ENCODE measurements around the gene NGFR.

The NGFR gene, protein sequence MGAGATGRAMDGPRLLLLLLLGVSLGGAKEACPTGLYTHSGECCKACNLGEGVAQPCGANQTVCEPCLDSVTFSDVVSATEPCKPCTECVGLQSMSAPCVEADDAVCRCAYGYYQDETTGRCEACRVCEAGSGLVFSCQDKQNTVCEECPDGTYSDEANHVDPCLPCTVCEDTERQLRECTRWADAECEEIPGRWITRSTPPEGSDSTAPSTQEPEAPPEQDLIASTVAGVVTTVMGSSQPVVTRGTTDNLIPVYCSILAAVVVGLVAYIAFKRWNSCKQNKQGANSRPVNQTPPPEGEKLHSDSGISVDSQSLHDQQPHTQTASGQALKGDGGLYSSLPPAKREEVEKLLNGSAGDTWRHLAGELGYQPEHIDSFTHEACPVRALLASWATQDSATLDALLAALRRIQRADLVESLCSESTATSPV

GRCh38 chr17:49494986-49495841, at the start of gene NGFR:
Gene NGFR (plus strand): TSS chr17:49495293. CDS start chr17:49495418, 125 bp downstream.
- peak; percentile 25 to 45 for DNase-seq (ENCODE audit: low read depth in 2 of 2)

GRCh38 chr17:49445591-49445990, 49.5 kb upstream of the NGFR start:
- no peak for DNase-seq (ENCODE audit: low read depth in 2 of 2)

- DNase-seq (ENCODE audit: low read depth in 2 of 2) = no peak
Measured at GRCh38 chr17:49447628-49448302, 47.3 kb upstream of the NGFR start.

GRCh38 chr17:49450181-49450580, 44.9 kb upstream of the NGFR start:
- no peak for DNase-seq (ENCODE audit: low read depth in 2 of 2)

DNA sequence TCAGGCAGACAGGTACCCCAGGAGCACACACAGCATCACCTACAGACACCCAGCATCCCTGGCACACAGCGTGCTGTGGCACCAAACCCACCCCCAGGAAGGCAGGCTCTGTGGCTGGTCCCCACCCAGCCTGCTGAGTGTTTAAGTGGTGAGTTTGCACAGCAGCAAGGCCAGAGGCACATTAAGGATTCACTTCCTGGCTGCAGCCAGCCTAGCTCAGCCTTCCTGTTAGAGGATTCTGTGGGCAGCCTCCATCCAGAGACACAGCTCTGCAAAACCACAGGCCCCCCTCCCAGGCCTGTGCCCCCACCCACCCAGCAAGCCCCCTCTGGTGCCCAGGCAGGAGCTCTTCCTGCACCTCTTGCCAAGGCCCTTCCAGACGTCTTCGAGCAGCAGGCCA, 44.4 kb upstream of the NGFR start:
- DNase-seq (ENCODE audit: low read depth in 2 of 2) = no peak

GRCh38 chr17:49452201-49452600, 42.9 kb upstream of the NGFR start:
- DNase-seq (ENCODE audit: low read depth in 2 of 2) = no peak

- DNase-seq (ENCODE audit: low read depth in 2 of 2) = no peak
Measured at GRCh38 chr17:49452661-49453060, 42.4 kb upstream of the NGFR start.

GRCh38 chr17:49454050-49454449, 41.0 kb upstream of the NGFR start:
- DNase-seq (ENCODE audit: low read depth in 2 of 2) = no peak

GRCh38 chr17:49455272-49455861, 39.7 kb upstream of the NGFR start:
- no peak for DNase-seq (ENCODE audit: low read depth in 2 of 2)

DNA sequence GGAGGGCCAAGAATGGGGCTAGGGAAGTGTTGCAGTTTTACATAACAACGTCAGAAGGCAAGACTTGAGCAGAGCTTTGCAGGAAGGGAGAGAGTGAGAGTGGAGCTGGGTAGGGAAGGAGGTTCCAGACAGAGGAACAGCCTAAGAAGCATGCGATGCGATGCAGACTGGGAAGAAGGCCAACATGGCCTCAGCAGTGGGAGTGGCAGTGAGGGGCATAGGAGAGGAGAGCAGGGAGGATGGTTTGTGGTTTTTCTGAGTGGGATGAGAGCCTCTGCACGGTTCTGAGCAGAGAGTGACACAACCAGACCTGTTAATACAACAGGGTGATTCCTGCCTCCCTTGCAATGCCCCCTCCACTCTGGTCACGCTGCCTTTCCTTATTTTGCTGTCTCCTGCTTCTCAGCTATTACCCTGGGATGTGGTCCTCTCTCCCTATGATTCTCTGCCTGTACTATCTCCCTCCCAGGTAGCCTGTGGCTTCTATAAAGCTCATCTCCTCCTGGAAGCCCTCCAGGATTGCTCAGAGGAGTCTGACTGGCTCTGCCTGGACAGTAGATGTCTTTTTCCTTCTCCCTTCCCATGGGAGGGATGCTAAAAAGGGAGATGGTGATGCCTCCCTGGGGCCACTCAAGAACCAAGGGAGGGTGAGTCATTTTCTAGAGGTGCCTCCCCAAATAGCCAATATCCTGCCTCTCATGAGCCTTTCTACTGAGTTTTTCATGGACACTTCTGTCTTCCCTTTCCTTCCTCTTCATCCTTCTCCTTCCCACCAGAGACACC, 38.7 kb upstream of the NGFR start:
- no peak for DNase-seq (ENCODE audit: low read depth in 2 of 2)

DNA sequence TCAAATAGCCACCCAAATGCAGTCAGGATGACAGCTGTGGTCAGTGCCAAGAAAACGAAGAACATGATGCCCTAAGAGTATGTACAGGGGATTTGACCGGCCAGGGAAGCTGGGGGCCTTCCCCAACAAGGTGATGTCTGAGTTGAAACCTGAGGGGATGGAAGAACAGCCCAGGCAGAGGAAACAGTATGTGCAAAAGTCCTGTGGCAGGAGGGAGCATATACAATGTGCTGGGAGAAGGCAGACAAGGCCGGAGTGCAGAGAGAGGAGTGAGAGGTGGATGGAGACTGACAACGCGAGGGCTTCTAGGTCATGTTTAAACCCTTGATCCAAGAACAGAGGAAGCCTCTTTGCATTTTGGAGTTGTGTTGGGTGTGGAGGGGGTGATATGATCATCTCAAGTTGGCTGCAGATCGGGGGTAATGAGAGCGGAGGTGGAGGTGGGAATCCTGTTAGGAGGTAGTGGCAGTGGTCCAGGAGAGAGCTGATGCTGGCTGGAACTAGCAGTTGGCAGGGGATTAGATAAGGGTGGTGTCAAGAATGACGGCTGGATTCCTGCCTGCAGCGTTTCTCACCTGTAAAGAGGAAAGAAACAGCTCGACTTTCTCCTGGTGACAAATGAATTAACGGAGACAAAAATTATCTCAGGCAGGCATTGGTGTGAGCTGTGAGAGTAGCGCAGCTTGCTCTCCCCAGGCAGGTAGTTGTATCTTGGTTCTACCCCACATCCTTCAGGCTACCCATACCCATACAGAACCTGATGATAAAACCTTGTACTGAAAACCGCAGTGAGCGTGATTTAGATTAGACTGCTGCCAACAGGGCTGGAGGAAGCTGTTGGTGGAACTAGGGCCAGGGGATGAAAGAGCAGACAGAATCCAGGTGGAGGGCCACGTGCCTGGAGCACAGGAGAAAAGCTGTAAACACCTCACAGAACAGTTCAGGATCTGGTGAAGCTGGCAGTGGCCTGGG, 37.2 kb upstream of the NGFR start:
- no peak for DNase-seq (ENCODE audit: low read depth in 2 of 2)

- no peak for DNase-seq (ENCODE audit: low read depth in 2 of 2)
Measured at GRCh38 chr17:49459401-49459984, 35.6 kb upstream of the NGFR start.

GRCh38 chr17:49460401-49460800, 34.7 kb upstream of the NGFR start:
- no peak for DNase-seq (ENCODE audit: low read depth in 2 of 2)

DNA sequence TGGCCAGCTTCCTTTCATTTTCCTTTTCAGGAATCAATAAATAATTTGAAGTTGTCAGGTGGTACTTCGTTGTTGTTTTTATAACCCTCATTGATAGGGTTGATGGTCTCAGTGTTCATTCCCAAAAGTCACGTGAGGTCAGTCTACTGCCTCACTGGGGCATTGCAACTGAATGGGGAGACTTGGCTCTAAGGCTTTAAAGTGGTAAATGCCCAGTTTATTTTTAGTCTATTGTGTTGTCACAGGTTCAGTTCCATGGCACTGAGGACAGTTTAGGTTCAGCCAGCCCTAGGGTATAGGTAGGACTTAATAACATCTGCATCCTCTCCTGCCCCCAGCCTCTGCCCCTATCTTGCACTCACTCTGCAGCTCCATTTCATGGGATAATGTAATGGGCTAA, 33.5 kb upstream of the NGFR start:
- DNase-seq (ENCODE audit: low read depth in 2 of 2) = no peak

GRCh38 chr17:49464049-49464448, 31.0 kb upstream of the NGFR start:
- no peak for DNase-seq (ENCODE audit: low read depth in 2 of 2)

DNA sequence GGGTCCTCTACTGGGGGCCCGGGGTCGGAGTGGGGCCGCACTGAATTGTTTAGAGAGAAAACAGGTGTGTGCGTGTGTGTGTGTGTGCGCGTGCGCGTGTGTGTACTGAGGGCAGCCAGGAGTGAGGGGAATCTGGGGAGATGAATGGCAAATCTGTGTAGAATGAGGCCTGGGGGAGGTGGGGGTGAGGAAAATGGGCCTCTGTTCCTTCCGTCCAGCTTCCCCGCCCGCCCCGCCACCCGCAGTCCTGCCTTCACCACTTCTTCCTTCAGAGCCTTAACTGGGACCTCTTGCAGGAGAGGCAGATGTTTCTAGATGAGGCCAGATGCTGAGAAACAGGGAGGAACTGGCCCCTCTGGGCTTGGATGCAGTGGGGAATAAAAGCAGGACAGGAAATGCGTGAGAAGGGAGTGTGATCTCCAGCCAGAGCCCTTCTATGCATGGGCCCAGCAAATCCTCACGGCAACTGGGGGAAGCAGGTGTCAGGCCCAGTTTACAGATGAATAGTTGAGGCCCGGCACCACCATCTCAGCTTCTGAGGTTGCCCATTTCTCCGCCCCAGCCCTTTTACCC, 29.7 kb upstream of the NGFR start:
- DNase-seq (ENCODE audit: low read depth in 2 of 2) = no peak

- DNase-seq (ENCODE audit: low read depth in 2 of 2) = no peak
Measured at GRCh38 chr17:49466436-49466835, 28.7 kb upstream of the NGFR start.

- DNase-seq (ENCODE audit: low read depth in 2 of 2) = no peak
Measured at GRCh38 chr17:49467175-49467574, 27.9 kb upstream of the NGFR start.

- no peak for DNase-seq (ENCODE audit: low read depth in 2 of 2)
Measured at GRCh38 chr17:49468811-49469385, 26.2 kb upstream of the NGFR start.
